ENCODE data around the gene PRELID1. TPM values are rescaled to one million over a fixed set of nuclear protein-coding genes. Genes with fewer than 3 reads are reported as not detected.

Gene PRELID1
- total and polyA plus RNA-seq, 10 of the 15 experiments (the other 5 are each of a cell fraction or from before 2014, with no cell fraction given) = 30.9 to 584 (median 254) TPM

DNA sequence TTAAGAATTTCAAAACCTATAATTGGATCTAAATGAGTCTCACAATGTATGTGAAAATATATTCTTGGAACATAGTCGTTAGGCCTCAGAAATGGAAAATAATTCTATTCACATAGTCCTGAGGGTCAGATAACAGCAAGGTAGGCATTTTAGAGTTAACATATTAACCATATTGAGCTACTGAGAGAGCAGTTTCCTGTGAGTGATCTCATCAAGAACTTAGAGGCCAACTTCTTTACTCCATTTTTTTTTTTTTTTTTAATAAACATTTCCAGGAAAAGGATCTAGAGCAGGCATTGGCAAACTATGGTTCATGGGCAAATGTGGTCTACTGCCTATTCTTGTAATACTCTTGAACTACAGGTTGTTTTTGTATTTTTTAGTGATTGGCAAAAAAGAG is 26.7 kb upstream of the PRELID1 start:
- Histone ChIP-seq H3K27ac (ENCODE audit: control insufficient read depth, insufficient read depth) (no peak overlapping the region), H3K27me3 (replicated peaks in 1 of 2; ENCODE audit: control insufficient read depth in 2 of 2, insufficient read depth in 2 of 2, low read length in 1 of 2) (no peaks in the 10 kb centered on the region), H3K9ac (ENCODE audit: control insufficient read depth, insufficient read depth, low read length) (no peak overlapping the region), H3K4me3 (no peak overlapping the region), H3K4me1 (ENCODE audit: control insufficient read depth, insufficient read depth, low read length) (no peaks in the 10 kb centered on the region), H3K79me2 (ENCODE audit: control insufficient read depth, insufficient read depth, low read length) (no peaks in the 10 kb centered on the region), H3K9me3 (replicated peaks; ENCODE audit: control insufficient read depth, insufficient read depth, low read length) (no peaks in the 10 kb centered on the region; the same call in 2 of the 3 replicates), H3K4me2 (ENCODE audit: control insufficient read depth, insufficient read depth) (no peak overlapping the region), H4K20me1 (ENCODE audit: control insufficient read depth, insufficient read depth) (no peaks in the 10 kb centered on the region), H3K36me3 (ENCODE audit: control insufficient read depth in 2 of 2, insufficient read depth in 2 of 2, low read length in 1 of 2) (peaks cover 2 to 16% of the 10 kb centered on the region in 2 experiments), H2AFZ (ENCODE audit: control insufficient read depth, low read depth, low read length) (no peak overlapping the region)
- intact Hi-C loops (cut with micrococcal nuclease; ENCODE audit: unreplicated experiment) (no loop called here), in situ Hi-C loops (cut with MboI) (no loop called here)
- FAIRE-seq (no peak), ATAC-seq (no peak), DNase-seq (ENCODE audit: low read depth, low spot score) (no peak)
- no TSS peak for BruUV-seq (replicated peaks)
- POLR2A ChIA-PET = interaction anchor here (0.6 to 0.7 kb wide), 2 partner anchors 13 to 241 kb away, joined by 6 to 8 read pairs; no protein-coding TSS in a partner anchor
- RAD21 ChIA-PET (ENCODE audit: unreplicated experiment) = interaction anchor here (0.7 kb wide), 1 partner anchor 616 kb away, joined by 3 read pairs; no protein-coding TSS in a partner anchor
- SMC1A ChIA-PET (ENCODE audit: uncharacterized antibody, unreplicated experiment) = interaction anchor here (0.6 kb wide), 1 partner anchor 27 kb away, joined by 3 read pairs; no protein-coding TSS in a partner anchor
- TF ChIP-seq EZH2 (IDR thresholded peaks at IDR 0.05; ENCODE audit: borderline replicate concordance, control insufficient read depth, low read depth, low read length) (no peak), CHD2 (IDR thresholded peaks at IDR 0.05; ENCODE audit: borderline replicate concordance, low read depth, low read length) (no peak), RAD21 (IDR thresholded peaks at IDR 0.05; ENCODE audit: insufficient read depth, low read depth, low read length) (no peak), MYB (IDR thresholded peaks at IDR 0.05; ENCODE audit: borderline replicate concordance, low read depth, low read length) (no peak), ZBED1 (IDR thresholded peaks at IDR 0.05; ENCODE audit: borderline replicate concordance) (no peak), CBFB (IDR thresholded peaks at IDR 0.05; ENCODE audit: low read depth) (no peak), FOXK2 (IDR thresholded peaks at IDR 0.05) (no peak), BHLHE40 (IDR thresholded peaks at IDR 0.05; ENCODE audit: borderline replicate concordance in 1 of 2, low read depth in 2 of 2, low read length in 1 of 2) (no peak)
- TF ChIP-seq, protein P1, sequence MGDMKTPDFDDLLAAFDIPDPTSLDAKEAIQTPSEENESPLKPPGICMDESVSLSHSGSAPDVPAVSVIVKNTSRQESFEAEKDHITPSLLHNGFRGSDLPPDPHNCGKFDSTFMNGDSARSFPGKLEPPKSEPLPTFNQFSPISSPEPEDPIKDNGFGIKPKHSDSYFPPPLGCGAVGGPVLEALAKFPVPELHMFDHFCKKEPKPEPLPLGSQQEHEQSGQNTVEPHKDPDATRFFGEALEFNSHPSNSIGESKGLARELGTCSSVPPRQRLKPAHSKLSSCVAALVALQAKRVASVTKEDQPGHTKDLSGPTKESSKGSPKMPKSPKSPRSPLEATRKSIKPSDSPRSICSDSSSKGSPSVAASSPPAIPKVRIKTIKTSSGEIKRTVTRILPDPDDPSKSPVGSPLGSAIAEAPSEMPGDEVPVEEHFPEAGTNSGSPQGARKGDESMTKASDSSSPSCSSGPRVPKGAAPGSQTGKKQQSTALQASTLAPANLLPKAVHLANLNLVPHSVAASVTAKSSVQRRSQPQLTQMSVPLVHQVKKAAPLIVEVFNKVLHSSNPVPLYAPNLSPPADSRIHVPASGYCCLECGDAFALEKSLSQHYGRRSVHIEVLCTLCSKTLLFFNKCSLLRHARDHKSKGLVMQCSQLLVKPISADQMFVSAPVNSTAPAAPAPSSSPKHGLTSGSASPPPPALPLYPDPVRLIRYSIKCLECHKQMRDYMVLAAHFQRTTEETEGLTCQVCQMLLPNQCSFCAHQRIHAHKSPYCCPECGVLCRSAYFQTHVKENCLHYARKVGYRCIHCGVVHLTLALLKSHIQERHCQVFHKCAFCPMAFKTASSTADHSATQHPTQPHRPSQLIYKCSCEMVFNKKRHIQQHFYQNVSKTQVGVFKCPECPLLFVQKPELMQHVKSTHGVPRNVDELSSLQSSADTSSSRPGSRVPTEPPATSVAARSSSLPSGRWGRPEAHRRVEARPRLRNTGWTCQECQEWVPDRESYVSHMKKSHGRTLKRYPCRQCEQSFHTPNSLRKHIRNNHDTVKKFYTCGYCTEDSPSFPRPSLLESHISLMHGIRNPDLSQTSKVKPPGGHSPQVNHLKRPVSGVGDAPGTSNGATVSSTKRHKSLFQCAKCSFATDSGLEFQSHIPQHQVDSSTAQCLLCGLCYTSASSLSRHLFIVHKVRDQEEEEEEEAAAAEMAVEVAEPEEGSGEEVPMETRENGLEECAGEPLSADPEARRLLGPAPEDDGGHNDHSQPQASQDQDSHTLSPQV (IDR thresholded peaks at IDR 0.05) = no peak
- WGBS (ENCODE audit: insufficient coverage, insufficient replicate concordance, low lambda C conversion rate, missing lambda C conversion rate) = 3% methylated on average over 1 of the region's 1 CpG
- CTCF ChIA-PET = no interaction called here
